Nephron (organoid): ENCODE results near the gene TMEM169.

Experiments used
- H3K27ac Mint-ChIP-seq, 3 experiments: 2 replicates each; pipeline ENCODE4 v1.8.0; 2020; ENCODE audit warnings: mixed read lengths in 3 of 3, mild to moderate bottlenecking in 2 of 3, moderate library complexity in 1 of 3
- H3K27me3 Mint-ChIP-seq: 2 replicates; pipeline ENCODE4 v1.8.0; 2021; ENCODE audit warnings: low read depth, mild to moderate bottlenecking, moderate library complexity, mixed read lengths
- H3K36me3 Mint-ChIP-seq: 2 replicates; pipeline ENCODE4 v1.8.0; 2020; ENCODE audit warnings: low read depth, mixed read lengths
- H3K4me1 Mint-ChIP-seq: 2 replicates; pipeline ENCODE4 v1.8.0; 2020; ENCODE audit warnings: mixed read lengths
- H3K4me3 Mint-ChIP-seq, 3 experiments: 2 replicates each; pipeline ENCODE4 v1.8.0; 2020; ENCODE audit warnings: mild to moderate bottlenecking in 3 of 3, mixed read lengths in 3 of 3, moderate library complexity in 2 of 3
- H3K9me3 Mint-ChIP-seq: 2 replicates; pipeline ENCODE4 v1.8.0; 2020; ENCODE audit warnings: mixed read lengths
- TF ChIP-seq, protein P1 (sequence below), 3 experiments: fragments of 200-600 bp; sonication (generic); IDR thresholded peaks; one replicate each; pipeline ENCODE4 v1.5.0; 2021; ENCODE audit warnings: antibody characterized with exemption in 3 of 3; ENCODE audit not compliant: unreplicated experiment in 3 of 3

Gene TMEM169

DNA sequence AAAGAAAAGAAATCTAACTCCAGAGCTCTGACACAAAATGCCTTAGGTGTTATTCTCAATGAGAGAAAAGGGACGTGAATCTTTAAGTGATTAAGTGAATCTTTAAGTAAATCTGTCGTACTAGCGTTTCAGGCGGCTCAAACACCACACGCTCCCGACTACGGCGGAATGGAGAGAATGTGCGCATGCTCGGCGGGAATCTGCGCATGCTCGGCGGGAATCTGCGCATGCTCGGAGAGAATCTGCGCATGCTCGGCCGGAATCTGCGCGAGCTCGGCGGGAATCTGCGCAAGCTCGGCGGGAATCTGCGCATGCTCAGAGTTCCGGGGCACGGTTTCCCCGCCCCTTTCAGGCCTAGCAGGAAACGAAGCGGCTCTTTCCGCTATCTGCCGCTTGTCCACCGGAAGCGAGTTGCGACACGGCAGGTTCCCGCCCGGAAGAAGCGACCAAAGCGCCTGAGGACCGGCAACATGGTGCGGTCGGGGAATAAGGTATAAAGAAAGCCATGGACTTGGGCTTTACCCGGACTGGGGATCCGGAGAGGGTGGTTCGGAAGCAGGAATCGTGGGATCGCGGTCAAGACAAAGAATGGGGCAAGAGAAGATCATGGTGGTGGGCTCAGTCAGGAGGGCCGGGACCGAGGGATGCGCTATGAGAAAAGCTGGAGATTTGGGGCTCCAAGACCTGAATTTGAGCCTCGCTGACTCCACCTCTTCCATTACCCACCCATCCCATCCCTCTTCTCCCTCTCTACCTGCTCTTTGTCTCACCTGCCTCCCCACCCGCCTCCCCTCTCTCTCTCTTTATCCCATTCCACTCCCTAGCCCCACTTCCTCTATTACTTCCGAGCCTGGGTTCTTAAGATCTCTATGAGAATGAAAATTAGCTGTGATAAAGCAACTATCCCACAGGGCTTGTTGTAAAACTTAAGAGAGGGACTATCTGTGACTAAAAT lies 27.5 kb downstream of the TMEM169 start, which contains the start of gene XRCC5:
Gene XRCC5, plus strand, starts transcription at position 382 of the 955 bp plus-strand sequence. Its CDS starts 89 bp downstream, at position 471.
- Mint-ChIP-seq H3K36me3 (peaks cover 35% of the 10 kb centered on the region), H3K27me3 (no peaks in the 10 kb centered on the region), H3K4me1 (peaks cover 61% of the 10 kb centered on the region), H3K27ac (peak within 1 kb of the TSS; percentile 96 to 99 (median 98)), H3K9me3 (no peaks in the 10 kb centered on the region), H3K4me3 (peak within 1 kb of the TSS; percentile 99 to 100 (median 100))
- TF ChIP-seq, protein P1, sequence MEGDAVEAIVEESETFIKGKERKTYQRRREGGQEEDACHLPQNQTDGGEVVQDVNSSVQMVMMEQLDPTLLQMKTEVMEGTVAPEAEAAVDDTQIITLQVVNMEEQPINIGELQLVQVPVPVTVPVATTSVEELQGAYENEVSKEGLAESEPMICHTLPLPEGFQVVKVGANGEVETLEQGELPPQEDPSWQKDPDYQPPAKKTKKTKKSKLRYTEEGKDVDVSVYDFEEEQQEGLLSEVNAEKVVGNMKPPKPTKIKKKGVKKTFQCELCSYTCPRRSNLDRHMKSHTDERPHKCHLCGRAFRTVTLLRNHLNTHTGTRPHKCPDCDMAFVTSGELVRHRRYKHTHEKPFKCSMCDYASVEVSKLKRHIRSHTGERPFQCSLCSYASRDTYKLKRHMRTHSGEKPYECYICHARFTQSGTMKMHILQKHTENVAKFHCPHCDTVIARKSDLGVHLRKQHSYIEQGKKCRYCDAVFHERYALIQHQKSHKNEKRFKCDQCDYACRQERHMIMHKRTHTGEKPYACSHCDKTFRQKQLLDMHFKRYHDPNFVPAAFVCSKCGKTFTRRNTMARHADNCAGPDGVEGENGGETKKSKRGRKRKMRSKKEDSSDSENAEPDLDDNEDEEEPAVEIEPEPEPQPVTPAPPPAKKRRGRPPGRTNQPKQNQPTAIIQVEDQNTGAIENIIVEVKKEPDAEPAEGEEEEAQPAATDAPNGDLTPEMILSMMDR (IDR thresholded peaks at IDR 0.05; ENCODE audit: unreplicated experiment in 3 of 3) = no peak

DNA sequence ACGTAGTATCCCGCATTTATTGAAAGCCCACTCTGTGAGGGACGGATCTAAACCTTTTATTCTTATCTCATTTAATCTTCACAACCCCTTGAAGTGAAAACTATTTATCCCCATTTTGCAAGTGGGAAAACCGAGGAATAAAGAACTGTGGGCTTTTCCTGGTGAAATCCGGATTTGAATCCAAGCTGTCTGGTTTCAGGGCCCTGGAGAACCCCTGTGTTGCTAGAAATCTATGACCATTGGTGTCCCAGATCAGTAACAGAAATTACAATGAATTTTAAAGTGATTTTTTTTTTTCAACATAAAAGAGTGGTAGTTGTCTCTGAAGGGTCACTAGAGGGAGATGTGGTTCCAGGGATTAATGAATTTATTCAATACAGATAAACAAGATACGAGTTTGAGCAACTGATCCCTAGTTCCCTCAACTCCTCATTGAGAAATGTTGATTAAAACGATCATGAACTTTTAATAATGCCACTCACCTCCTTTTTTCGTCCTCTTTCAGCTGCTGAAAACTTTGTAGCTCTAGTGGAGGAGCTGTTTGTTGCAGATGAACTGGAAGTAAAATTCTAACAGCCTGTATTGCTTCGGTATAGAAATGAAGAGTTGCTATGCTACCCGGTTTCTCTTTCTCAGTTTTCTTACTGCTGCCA lies 28.4 kb downstream of the TMEM169 start:
- Mint-ChIP-seq H3K27me3 (no peaks in the 10 kb centered on the region), H3K9me3 (no peaks in the 10 kb centered on the region), H3K36me3 (peaks cover 43% of the 10 kb centered on the region), H3K4me1 (peaks cover 69% of the 10 kb centered on the region), H3K4me3 (peak overlapping the region; percentile 99 to 100 (median 100)), H3K27ac (peak overlapping the region; percentile 96 to 99 (median 98))
- TF ChIP-seq, protein P1 (IDR thresholded peaks at IDR 0.05; ENCODE audit: unreplicated experiment in 3 of 3) = peak; percentile 56 to 71 (median 58)

DNA sequence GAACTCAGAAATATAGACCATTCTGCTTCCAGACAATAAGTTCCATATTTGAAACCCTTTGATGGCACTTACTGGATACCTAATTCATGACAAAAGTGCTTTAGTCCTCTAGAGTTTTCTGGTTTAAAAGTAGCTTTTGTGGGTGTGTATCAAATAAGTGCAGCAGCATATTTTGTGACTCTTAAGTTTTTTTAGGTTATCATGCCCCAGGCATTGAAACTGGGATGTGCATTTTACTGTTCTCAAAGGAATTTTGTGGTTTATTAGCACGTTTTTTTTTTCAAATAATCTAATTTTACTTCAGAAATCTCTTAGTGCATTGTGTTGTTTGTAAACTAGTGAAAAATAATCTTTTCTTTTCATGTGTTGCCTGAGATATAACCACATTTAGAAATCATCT lies 28.9 kb downstream of the TMEM169 start:
- H3K36me3 Mint-ChIP-seq = peaks cover 45% of the 10 kb centered on the region
- no peaks in the 10 kb centered on the region for H3K9me3 Mint-ChIP-seq
- TF ChIP-seq, protein P1 (IDR thresholded peaks at IDR 0.05; ENCODE audit: unreplicated experiment in 3 of 3) = no peak
- H3K4me1 Mint-ChIP-seq = peaks cover 72% of the 10 kb centered on the region
- H3K4me3 Mint-ChIP-seq = peak overlapping the region; percentile 99 to 100 (median 100)
- H3K27me3 Mint-ChIP-seq = no peaks in the 10 kb centered on the region
- peak overlapping the region; percentile 96 to 99 (median 98) for H3K27ac Mint-ChIP-seq

DNA sequence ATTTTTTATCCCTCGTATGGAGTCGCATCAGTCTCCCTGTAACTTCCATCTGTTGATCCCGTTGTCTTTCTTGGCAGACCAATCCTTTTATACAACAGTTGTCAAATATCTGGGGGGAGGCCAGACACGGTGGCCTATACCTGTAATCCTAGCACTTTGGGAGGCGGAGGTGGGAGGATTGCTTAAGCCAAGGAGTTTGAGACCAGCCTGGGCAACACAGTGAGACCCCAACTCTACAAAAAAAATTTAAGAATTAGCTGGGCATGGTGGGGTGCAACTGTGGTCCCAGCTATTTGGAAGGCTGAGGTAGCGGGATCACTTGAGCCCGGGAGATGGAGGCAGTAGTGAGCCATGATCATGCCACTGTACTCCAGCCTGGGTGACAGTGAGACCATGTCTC lies 29.4 kb downstream of the TMEM169 start:
- no peaks in the 10 kb centered on the region for H3K27me3 Mint-ChIP-seq
- H3K36me3 Mint-ChIP-seq = peaks cover 48% of the 10 kb centered on the region
- peak overlapping the region in 2 of 3 experiments; percentile 67 to 96 for H3K27ac Mint-ChIP-seq
- H3K4me3 Mint-ChIP-seq = peak overlapping the region; percentile 74 to 100 (median 99)
- H3K4me1 Mint-ChIP-seq = peaks cover 76% of the 10 kb centered on the region
- H3K9me3 Mint-ChIP-seq = no peaks in the 10 kb centered on the region
- TF ChIP-seq, protein P1 (IDR thresholded peaks at IDR 0.05; ENCODE audit: unreplicated experiment in 3 of 3) = no peak

DNA sequence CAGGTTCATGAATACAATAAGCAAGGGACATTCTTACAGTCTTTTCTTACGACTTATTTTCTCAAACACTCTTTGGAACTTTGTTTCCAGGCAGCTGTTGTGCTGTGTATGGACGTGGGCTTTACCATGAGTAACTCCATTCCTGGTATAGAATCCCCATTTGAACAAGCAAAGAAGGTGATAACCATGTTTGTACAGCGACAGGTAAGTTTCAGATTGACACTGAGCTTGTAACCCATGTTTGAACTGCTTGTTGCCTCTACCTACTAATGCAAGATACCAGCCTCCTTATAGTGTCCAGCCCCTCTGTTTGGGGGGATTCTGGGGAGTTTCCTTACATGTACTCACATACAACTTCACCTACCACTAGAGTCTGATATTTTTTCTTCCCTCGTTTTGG lies 31.2 kb downstream of the TMEM169 start:
- peak overlapping the region; percentile 100 for H3K27ac Mint-ChIP-seq
- H3K4me1 Mint-ChIP-seq = peaks cover 86% of the 10 kb centered on the region
- peak overlapping the region in 2 of 3 experiments; percentile 39 to 77 for H3K4me3 Mint-ChIP-seq
- H3K9me3 Mint-ChIP-seq = no peaks in the 10 kb centered on the region
- TF ChIP-seq, protein P1 (IDR thresholded peaks at IDR 0.05; ENCODE audit: unreplicated experiment in 3 of 3) = no peak
- no peaks in the 10 kb centered on the region for H3K27me3 Mint-ChIP-seq
- peaks cover 64% of the 10 kb centered on the region for H3K36me3 Mint-ChIP-seq
